ENCODE results near the gene KCNA2.

GRCh38 chr1:110619412-110620249 is 13.5 kb upstream of the KCNA2 start:
- TF ChIP-seq, protein P1, sequence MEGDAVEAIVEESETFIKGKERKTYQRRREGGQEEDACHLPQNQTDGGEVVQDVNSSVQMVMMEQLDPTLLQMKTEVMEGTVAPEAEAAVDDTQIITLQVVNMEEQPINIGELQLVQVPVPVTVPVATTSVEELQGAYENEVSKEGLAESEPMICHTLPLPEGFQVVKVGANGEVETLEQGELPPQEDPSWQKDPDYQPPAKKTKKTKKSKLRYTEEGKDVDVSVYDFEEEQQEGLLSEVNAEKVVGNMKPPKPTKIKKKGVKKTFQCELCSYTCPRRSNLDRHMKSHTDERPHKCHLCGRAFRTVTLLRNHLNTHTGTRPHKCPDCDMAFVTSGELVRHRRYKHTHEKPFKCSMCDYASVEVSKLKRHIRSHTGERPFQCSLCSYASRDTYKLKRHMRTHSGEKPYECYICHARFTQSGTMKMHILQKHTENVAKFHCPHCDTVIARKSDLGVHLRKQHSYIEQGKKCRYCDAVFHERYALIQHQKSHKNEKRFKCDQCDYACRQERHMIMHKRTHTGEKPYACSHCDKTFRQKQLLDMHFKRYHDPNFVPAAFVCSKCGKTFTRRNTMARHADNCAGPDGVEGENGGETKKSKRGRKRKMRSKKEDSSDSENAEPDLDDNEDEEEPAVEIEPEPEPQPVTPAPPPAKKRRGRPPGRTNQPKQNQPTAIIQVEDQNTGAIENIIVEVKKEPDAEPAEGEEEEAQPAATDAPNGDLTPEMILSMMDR (IDR thresholded peaks at IDR 0.05; ENCODE audit: low read depth, low read length, poor library complexity, severe bottlenecking), result peak; percentile 99
- no peak for TF ChIP-seq EZH2phosphoT487 (IDR thresholded peaks at IDR 0.05; ENCODE audit: borderline replicate concordance, low read length)

Data from DOHH2 (cell line).